ENCODE data around the gene TMEM190.

TMEM190 gene

GRCh38 chr19:55365245-55365644 lies 11.4 kb upstream of the TMEM190 start:
- no peak overlapping the region for H4K91ac ChIP-seq (ENCODE audit: low read depth, low read length)
- DNase-seq, result no peak
- peaks cover 18% of the 10 kb centered on the region for H3K79me1 ChIP-seq (ENCODE audit: low read length)
- H3K79me2 ChIP-seq (ENCODE audit: control insufficient read depth, insufficient read depth, low read length, poor library complexity), result peaks cover 10% of the 10 kb centered on the region
- H2BK12ac ChIP-seq (ENCODE audit: low read length), result no peak overlapping the region
- no peak overlapping the region for H4K12ac ChIP-seq (ENCODE audit: low read depth, low read length)
- peaks cover 8 to 9% of the 10 kb centered on the region in 2 experiments for H3K4me1 ChIP-seq (ENCODE audit: control insufficient read depth in 1 of 2, insufficient read depth in 2 of 2, low read length in 2 of 2)
- H3K23ac ChIP-seq (ENCODE audit: low read length), result no peak overlapping the region
- WGBS (ENCODE audit: extremely low coverage, insufficient coverage, insufficient read length), result no CpG with 5 or more reads among the region's 8 CpGs
- H3K4me3 ChIP-seq (ENCODE audit: low read depth, low read length), result no peak overlapping the region
- H3K9me3 ChIP-seq (ENCODE audit: insufficient read depth, low read depth, low read length), result no peaks in the 10 kb centered on the region
- peaks cover 21 to 25% of the 10 kb centered on the region in 2 experiments for H3K36me3 ChIP-seq (ENCODE audit: control insufficient read depth in 1 of 2, insufficient read depth in 2 of 2, low read length in 2 of 2)
- no peak overlapping the region for H3K9ac ChIP-seq (ENCODE audit: low read length)
- no peak overlapping the region for H2AK5ac ChIP-seq (ENCODE audit: low read length)
- H4K8ac ChIP-seq (ENCODE audit: low read depth, low read length), result no peak overlapping the region
- H3K4ac ChIP-seq (ENCODE audit: low read depth, low read length), result no peak overlapping the region
- no peak overlapping the region for H3K4me2 ChIP-seq (ENCODE audit: low read length)
- H2BK5ac ChIP-seq (ENCODE audit: low read depth, low read length, poor library complexity), result no peak overlapping the region
- H2AFZ ChIP-seq (ENCODE audit: insufficient read depth, low read length, poor library complexity), result no peak overlapping the region
- H3K18ac ChIP-seq (ENCODE audit: low read length), result no peak overlapping the region
- H2BK120ac ChIP-seq (ENCODE audit: insufficient read depth, low read length, poor library complexity), result no peak overlapping the region
- H3K27me3 ChIP-seq (ENCODE audit: insufficient read depth, low read length), result no peaks in the 10 kb centered on the region
- no peak overlapping the region for H3K14ac ChIP-seq (ENCODE audit: low read length)
- H3K27ac ChIP-seq (ENCODE audit: low read depth, low read length), result no peak overlapping the region

- WGBS (ENCODE audit: extremely low coverage, insufficient coverage, insufficient read length), result no CpG with 5 or more reads among the region's 19 CpGs
These were observed 10.7 kb upstream of the TMEM190 start for GRCh38 chr19:55365964-55366363.

GRCh38 chr19:55366790-55367189 lies 9.8 kb upstream of the TMEM190 start:
- Histone ChIP-seq H3K4me2 (ENCODE audit: low read length) (no peak overlapping the region), H3K9ac (ENCODE audit: low read length) (no peak overlapping the region), H3K79me1 (ENCODE audit: low read length) (peaks cover 25% of the 10 kb centered on the region), H2BK120ac (ENCODE audit: insufficient read depth, low read length, poor library complexity) (no peak overlapping the region), H3K14ac (ENCODE audit: low read length) (no peak overlapping the region), H2BK12ac (ENCODE audit: low read length) (no peak overlapping the region), H2AFZ (ENCODE audit: insufficient read depth, low read length, poor library complexity) (no peak overlapping the region), H3K23ac (ENCODE audit: low read length) (no peak overlapping the region), H3K36me3 (ENCODE audit: control insufficient read depth in 1 of 2, insufficient read depth in 2 of 2, low read length in 2 of 2) (peaks cover 21 to 25% of the 10 kb centered on the region in 2 experiments), H3K27ac (ENCODE audit: low read depth, low read length) (no peak overlapping the region), H3K4ac (ENCODE audit: low read depth, low read length) (no peak overlapping the region), H4K91ac (ENCODE audit: low read depth, low read length) (no peak overlapping the region), H2BK5ac (ENCODE audit: low read depth, low read length, poor library complexity) (no peak overlapping the region), H2AK5ac (ENCODE audit: low read length) (no peak overlapping the region), H3K18ac (ENCODE audit: low read length) (no peak overlapping the region), H3K4me1 (ENCODE audit: control insufficient read depth in 1 of 2, insufficient read depth in 2 of 2, low read length in 2 of 2) (peaks cover 15 to 16% of the 10 kb centered on the region in 2 experiments), H3K79me2 (ENCODE audit: control insufficient read depth, insufficient read depth, low read length, poor library complexity) (peaks cover 14% of the 10 kb centered on the region), H3K4me3 (ENCODE audit: low read depth, low read length) (no peak overlapping the region), H3K9me3 (ENCODE audit: insufficient read depth, low read depth, low read length) (no peaks in the 10 kb centered on the region), H4K8ac (ENCODE audit: low read depth, low read length) (no peak overlapping the region), H4K12ac (ENCODE audit: low read depth, low read length) (no peak overlapping the region), H3K27me3 (ENCODE audit: insufficient read depth, low read length) (no peaks in the 10 kb centered on the region)
- no peak for DNase-seq
- no CpG with 5 or more reads among the region's 3 CpGs for WGBS (ENCODE audit: extremely low coverage, insufficient coverage, insufficient read length)

More at GRCh38 chr19:55365964-55366363, 10.7 kb upstream of the TMEM190 start:
- H3K4me1 ChIP-seq (ENCODE audit: control insufficient read depth in 1 of 2, insufficient read depth in 2 of 2, low read length in 2 of 2), result peaks cover 13 to 14% of the 10 kb centered on the region in 2 experiments
- H2BK12ac ChIP-seq (ENCODE audit: low read length), result no peak overlapping the region
- no peak overlapping the region for H3K4me3 ChIP-seq (ENCODE audit: low read depth, low read length)
- no peaks in the 10 kb centered on the region for H3K9me3 ChIP-seq (ENCODE audit: insufficient read depth, low read depth, low read length)
- H4K12ac ChIP-seq (ENCODE audit: low read depth, low read length), result no peak overlapping the region
- no peak overlapping the region for H3K4ac ChIP-seq (ENCODE audit: low read depth, low read length)
- H3K4me2 ChIP-seq (ENCODE audit: low read length), result no peak overlapping the region
- H3K18ac ChIP-seq (ENCODE audit: low read length), result no peak overlapping the region
- no peak overlapping the region for H3K27ac ChIP-seq (ENCODE audit: low read depth, low read length)
- H2AK5ac ChIP-seq (ENCODE audit: low read length), result no peak overlapping the region
- peaks cover 24% of the 10 kb centered on the region for H3K79me1 ChIP-seq (ENCODE audit: low read length)
- no peak overlapping the region for H3K9ac ChIP-seq (ENCODE audit: low read length)
- no peak overlapping the region for H3K14ac ChIP-seq (ENCODE audit: low read length)
- DNase-seq, result no peak
- no peak overlapping the region for H4K91ac ChIP-seq (ENCODE audit: low read depth, low read length)
- no peak overlapping the region for H2AFZ ChIP-seq (ENCODE audit: insufficient read depth, low read length, poor library complexity)
- peaks cover 21 to 25% of the 10 kb centered on the region in 2 experiments for H3K36me3 ChIP-seq (ENCODE audit: control insufficient read depth in 1 of 2, insufficient read depth in 2 of 2, low read length in 2 of 2)
- no peaks in the 10 kb centered on the region for H3K27me3 ChIP-seq (ENCODE audit: insufficient read depth, low read length)
- H3K23ac ChIP-seq (ENCODE audit: low read length), result no peak overlapping the region
- H2BK5ac ChIP-seq (ENCODE audit: low read depth, low read length, poor library complexity), result no peak overlapping the region
- H2BK120ac ChIP-seq (ENCODE audit: insufficient read depth, low read length, poor library complexity), result no peak overlapping the region
- H4K8ac ChIP-seq (ENCODE audit: low read depth, low read length), result no peak overlapping the region
- H3K79me2 ChIP-seq (ENCODE audit: control insufficient read depth, insufficient read depth, low read length, poor library complexity), result peaks cover 14% of the 10 kb centered on the region

GRCh38 chr19:55368106-55368505 lies 8.5 kb upstream of the TMEM190 start:
- H2AK5ac ChIP-seq (ENCODE audit: low read length), result no peak overlapping the region
- H3K4me2 ChIP-seq (ENCODE audit: low read length), result no peak overlapping the region
- H3K9me3 ChIP-seq (ENCODE audit: insufficient read depth, low read depth, low read length), result no peaks in the 10 kb centered on the region
- H3K79me1 ChIP-seq (ENCODE audit: low read length), result peaks cover 31% of the 10 kb centered on the region
- no peak overlapping the region for H2BK120ac ChIP-seq (ENCODE audit: insufficient read depth, low read length, poor library complexity)
- no CpG with 5 or more reads among the region's 16 CpGs for WGBS (ENCODE audit: extremely low coverage, insufficient coverage, insufficient read length)
- H3K9ac ChIP-seq (ENCODE audit: low read length), result no peak overlapping the region
- no peak overlapping the region for H3K18ac ChIP-seq (ENCODE audit: low read length)
- no peak overlapping the region for H4K8ac ChIP-seq (ENCODE audit: low read depth, low read length)
- no peak overlapping the region for H3K4ac ChIP-seq (ENCODE audit: low read depth, low read length)
- H3K27ac ChIP-seq (ENCODE audit: low read depth, low read length), result no peak overlapping the region
- H3K4me1 ChIP-seq (ENCODE audit: control insufficient read depth in 1 of 2, insufficient read depth in 2 of 2, low read length in 2 of 2), result peaks cover 22 to 25% of the 10 kb centered on the region in 2 experiments
- H3K27me3 ChIP-seq (ENCODE audit: insufficient read depth, low read length), result no peaks in the 10 kb centered on the region
- H3K36me3 ChIP-seq (ENCODE audit: control insufficient read depth in 1 of 2, insufficient read depth in 2 of 2, low read length in 2 of 2), result peaks cover 21 to 25% of the 10 kb centered on the region in 2 experiments
- no peak overlapping the region for H2AFZ ChIP-seq (ENCODE audit: insufficient read depth, low read length, poor library complexity)
- H3K4me3 ChIP-seq (ENCODE audit: low read depth, low read length), result no peak overlapping the region
- H2BK5ac ChIP-seq (ENCODE audit: low read depth, low read length, poor library complexity), result no peak overlapping the region
- no peak for DNase-seq
- no peak overlapping the region for H2BK12ac ChIP-seq (ENCODE audit: low read length)
- no peak overlapping the region for H4K12ac ChIP-seq (ENCODE audit: low read depth, low read length)
- H3K79me2 ChIP-seq (ENCODE audit: control insufficient read depth, insufficient read depth, low read length, poor library complexity), result peaks cover 14% of the 10 kb centered on the region
- no peak overlapping the region for H3K14ac ChIP-seq (ENCODE audit: low read length)
- no peak overlapping the region for H3K23ac ChIP-seq (ENCODE audit: low read length)
- no peak overlapping the region for H4K91ac ChIP-seq (ENCODE audit: low read depth, low read length)
